H1 (cell line): Measurements from ENCODE around the gene SLC10A2. TPM values are rescaled to one million over a fixed set of nuclear protein-coding genes. Genes with fewer than 3 reads are reported as not detected.
A peak's percentile ranks its signal among the peaks of the same experiment; 100 is the strongest.

Experiments used
- CTCF ChIA-PET: fragments of 300-600 bp; sonication (Branson Sonifier 250); formaldehyde crosslinking; loops from one replicate; lab custom pipeline; 2021; ENCODE audit not compliant: partially characterized antibody; lab: Charles Lee
- POLR2A ChIA-PET: fragments of 300-600 bp; sonication (Branson Sonifier 250); formaldehyde crosslinking; loops from one replicate; lab custom pipeline; 2021; ENCODE audit warnings: inconsistent platforms; ENCODE audit not compliant: partially characterized antibody; lab: Charles Lee
- DNase-seq, 2 experiments: peaks; one replicate each; pipeline versions ENCODE4 v3.0.0 to v3.0.0-alpha.2; 2010 to 2022; ENCODE audit warnings: low spot score in 2 of 2, low read depth in 1 of 2, mixed read lengths in 1 of 2
- FAIRE-seq: peaks from 2 replicates; lab custom pipeline; 2011; peaks lifted over from hg19 to GRCh38; lab: Jason Lieb, UNC
- H2AFZ ChIP-seq: 2 replicates; pipeline ENCODE4 v1.8.1; 2012; ENCODE audit warnings: low read length, inconsistent platforms
- H2AK5ac ChIP-seq: 2 replicates; pipeline ENCODE4 v1.6.1; 2013; ENCODE audit warnings: low read depth, low read length
- H2BK120ac ChIP-seq: replicated peaks from 2 replicates; pipeline ENCODE3; 2013; ENCODE audit warnings: low read depth, low read length, inconsistent platforms
- H2BK12ac ChIP-seq: 2 replicates; pipeline ENCODE4 v1.6.1; 2013; ENCODE audit warnings: low read depth, low read length
- H2BK15ac ChIP-seq: 2 replicates; pipeline ENCODE4 v1.6.1; 2013; ENCODE audit warnings: low read length
- H2BK20ac ChIP-seq: 2 replicates; pipeline ENCODE4 v1.6.1; 2013; ENCODE audit warnings: low read length
- H2BK5ac ChIP-seq: 2 replicates; pipeline ENCODE4 v1.6.1; 2013; ENCODE audit warnings: low read depth, low read length
- H3K14ac ChIP-seq: 2 replicates; pipeline ENCODE4 v1.6.1; 2013; ENCODE audit warnings: inconsistent platforms; ENCODE audit not compliant: insufficient read length
- H3K18ac ChIP-seq: 2 replicates; pipeline ENCODE4 v1.6.1; 2013; ENCODE audit warnings: low read length; ENCODE audit errors: extremely low read depth
- H3K23ac ChIP-seq: 2 replicates; pipeline ENCODE4 v1.6.1; 2013; ENCODE audit warnings: inconsistent platforms; ENCODE audit not compliant: insufficient read length
- H3K23me2 ChIP-seq: 2 replicates; pipeline ENCODE4 v1.6.1; 2013; ENCODE audit warnings: low read depth, low read length
- H3K27ac ChIP-seq: 2 replicates; pipeline ENCODE4 v1.6.1; 2011; ENCODE audit warnings: low read depth, low read length, inconsistent platforms
- H3K27me3 ChIP-seq, 4 experiments: replicated peaks in 1 of 4; 1 replicate in 1 of 4; 2 replicates in 3 of 4; pipeline versions ENCODE4 v1.6.1 to v1.8.1; 2011 to 2013; ENCODE audit warnings: low read length in 3 of 4, mild to moderate bottlenecking in 3 of 4, inconsistent platforms in 2 of 4, mixed read lengths in 2 of 4, moderate library complexity in 1 of 4; ENCODE audit not compliant: control insufficient read depth in 3 of 4, insufficient read depth in 3 of 4; ENCODE audit errors: extremely low read depth in 1 of 4
- H3K36me3 ChIP-seq, 4 experiments: 2 replicates each; pipeline versions ENCODE4 v1.6.1 to v1.8.1; 2011 to 2013; ENCODE audit warnings: mild to moderate bottlenecking in 4 of 4, low read length in 3 of 4, moderate library complexity in 2 of 4, control low read depth in 1 of 4, inconsistent platforms in 1 of 4; ENCODE audit not compliant: insufficient read depth in 4 of 4, control insufficient read depth in 2 of 4
- H3K4ac ChIP-seq: replicated peaks from 2 replicates; pipeline ENCODE3; 2013; ENCODE audit warnings: low read length, low read depth, mixed read lengths, inconsistent platforms; ENCODE audit not compliant: insufficient read length
- H3K4me1 ChIP-seq, 4 experiments: replicated peaks in 1 of 4; 1 replicate in 1 of 4; 2 replicates in 3 of 4; pipeline versions ENCODE4 v1.6.1 to v1.8.1; 2011 to 2013; ENCODE audit warnings: low read length in 3 of 4, inconsistent platforms in 2 of 4, mixed read lengths in 1 of 4; ENCODE audit not compliant: insufficient read depth in 4 of 4, control insufficient read depth in 3 of 4
- H3K4me2 ChIP-seq, 2 experiments: 2 replicates each; pipeline versions ENCODE4 v1.6.1 to v1.8.1; 2011 to 2013; ENCODE audit warnings: low read depth in 2 of 2, low read length in 2 of 2, control low read depth in 1 of 2, inconsistent platforms in 1 of 2, mild to moderate bottlenecking in 1 of 2; ENCODE audit not compliant: insufficient read depth in 1 of 2
- H3K4me3 ChIP-seq, 4 experiments: fragments of 200-600, 300-600 bp in 1 of 4; sonication (generic), shearing (Covaris generic), sonication (Bioruptor Twin) in 1 of 4; 2 replicates each; pipeline versions ENCODE4 v1.5.1 to v1.8.1; 2011 to 2016; ENCODE audit warnings: low read length in 4 of 4, low read depth in 3 of 4, control low read depth in 2 of 4, inconsistent platforms in 2 of 4, mild to moderate bottlenecking in 2 of 4, mixed read lengths in 1 of 4, moderate library complexity in 1 of 4; ENCODE audit not compliant: insufficient read depth in 2 of 4; ENCODE audit errors: extremely low read depth in 1 of 4
- H3K56ac ChIP-seq: replicated peaks from 2 replicates; pipeline ENCODE3; 2013; ENCODE audit warnings: low read depth, mild to moderate bottlenecking, mixed read lengths, low read length, inconsistent platforms; ENCODE audit not compliant: insufficient read length
- H3K79me1 ChIP-seq: 2 replicates; pipeline ENCODE4 v1.6.1; 2013; ENCODE audit warnings: low read depth, low read length, control low read depth
- H3K79me2 ChIP-seq, 2 experiments: 2 replicates each; pipeline versions ENCODE4 v1.6.1 to v1.8.1; 2012 to 2013; ENCODE audit warnings: low read length in 2 of 2, mild to moderate bottlenecking in 2 of 2, inconsistent platforms in 1 of 2; ENCODE audit not compliant: insufficient read depth in 2 of 2, control insufficient read depth in 1 of 2
- H3K9ac ChIP-seq, 4 experiments: replicated peaks in 1 of 4; 1 replicate in 1 of 4; 2 replicates in 3 of 4; pipeline versions ENCODE4 v1.6.1 to v1.8.1; 2011 to 2013; ENCODE audit warnings: low read depth in 3 of 4, low read length in 3 of 4, control low read depth in 2 of 4, mild to moderate bottlenecking in 2 of 4, moderate library complexity in 2 of 4, inconsistent platforms in 1 of 4; ENCODE audit errors: extremely low read depth in 1 of 4
- H3K9me3 ChIP-seq, 2 experiments: 2 replicates each; pipeline versions ENCODE4 v1.6.1 to v1.8.1; 2012 to 2013; ENCODE audit warnings: mild to moderate bottlenecking in 2 of 2, moderate library complexity in 2 of 2, control low read depth in 1 of 2, inconsistent platforms in 1 of 2, low read depth in 1 of 2, low read length in 1 of 2, mixed read lengths in 1 of 2; ENCODE audit not compliant: insufficient read depth in 2 of 2
- H4K20me1 ChIP-seq, 2 experiments: replicated peaks in 1 of 2; 2 replicates each; pipeline versions ENCODE3 to v1.8.1; 2011 to 2013; ENCODE audit warnings: inconsistent platforms in 2 of 2, low read length in 2 of 2, mild to moderate bottlenecking in 1 of 2; ENCODE audit not compliant: insufficient read depth in 2 of 2, control insufficient read depth in 1 of 2
- H4K5ac ChIP-seq: 2 replicates; pipeline ENCODE4 v1.6.1; 2013; ENCODE audit warnings: low read length, low read depth, mixed read lengths, inconsistent platforms; ENCODE audit not compliant: insufficient read length
- H4K8ac ChIP-seq: 2 replicates; pipeline ENCODE4 v1.8.0; 2013; ENCODE audit warnings: mild to moderate bottlenecking, moderate library complexity, low read length, inconsistent platforms; ENCODE audit not compliant: insufficient read depth; ENCODE audit errors: extremely low read depth
- H4K91ac ChIP-seq: replicated peaks from 2 replicates; pipeline ENCODE3; 2013; ENCODE audit warnings: low read length, mixed read lengths, inconsistent platforms; ENCODE audit not compliant: insufficient read length
- BACH1 ChIP-seq: IDR thresholded peaks from 2 replicates; pipeline ENCODE4 v1.6.1; 2012; ENCODE audit warnings: low read length, improper control_type of control experiment
- HDAC6 ChIP-seq: IDR thresholded peaks from one replicate; pipeline ENCODE4 v1.7.1; 2012; ENCODE audit warnings: low read depth, mild to moderate bottlenecking, inconsistent platforms, low read length, moderate library complexity
- KDM1A ChIP-seq: fragments of 200-600, 300-600 bp; sonication (generic); IDR thresholded peaks from 2 replicates; pipeline ENCODE4 v1.7.1; 2016; ENCODE audit warnings: mild to moderate bottlenecking, low read length, borderline replicate concordance
- MAFK ChIP-seq: IDR thresholded peaks from 2 replicates; pipeline ENCODE4 v1.6.1; 2012; ENCODE audit warnings: low read depth, mild to moderate bottlenecking, improper control_type of control experiment, low read length
- SP2 ChIP-seq: IDR thresholded peaks from 2 replicates; pipeline ENCODE4 v1.6.1; 2012; ENCODE audit warnings: mild to moderate bottlenecking, low read length, inconsistent platforms
- TAF7 ChIP-seq: optimal IDR thresholded peaks from 2 replicates; pipeline ENCODE3; 2011; ENCODE audit warnings: low read depth, mild to moderate bottlenecking, inconsistent platforms, low read length, moderate library complexity, borderline replicate concordance
- WGBS, 2 experiments: shearing (Covaris generic) in 1 of 2; methylation state at CpG; one replicate each; pipeline versions ENCODE4 v1.1.6 to v1.1.7; 2013 to 2015; ENCODE audit warnings: low lambda C conversion rate in 2 of 2, mixed read lengths in 2 of 2, inconsistent platforms in 1 of 2, low coverage in 1 of 2, missing lambda C conversion rate in 1 of 2; ENCODE audit not compliant: insufficient replicate concordance in 2 of 2, insufficient coverage in 1 of 2, insufficient read length in 1 of 2; ENCODE audit errors: extremely low coverage in 1 of 2, missing lambda C conversion rate in 1 of 2; 5-methylcytosine and 5-hydroxymethylcytosine counted together
- polyA plus RNA-seq, 7 experiments: library from polyadenylated mRNA; depleted of rRNA in 3 of 7; stranded (reverse) in 5 of 7; unstranded in 2 of 7; fragments of >200 nt in 5 of 7; fragments of 200-250 nt in 2 of 7; gene quantifications; 1 replicate in 5 of 7; 2 replicates in 1 of 7; 4 replicates in 1 of 7; pipeline versions ENCODE4 v1.2.1 to v1.2.3, GENCODE V29; 2011 to 2013; ENCODE audit warnings: missing spikeins in 2 of 7, mixed read lengths in 2 of 7
- total RNA-seq: library from RNA; stranded (reverse); fragmentation: NEBNext Ultra II Directional; extraction: Animal tissue kit (Norgen Biotek cat#: 25700); gene quantifications from 2 replicates; pipeline ENCODE4 v1.2.1, GENCODE V29; 2021

Gene SLC10A2
- total and polyA plus RNA-seq, 2 of the 8 experiments (the other 6 are each of a cell fraction or from before 2014, with no cell fraction given), result not detected

DNA sequence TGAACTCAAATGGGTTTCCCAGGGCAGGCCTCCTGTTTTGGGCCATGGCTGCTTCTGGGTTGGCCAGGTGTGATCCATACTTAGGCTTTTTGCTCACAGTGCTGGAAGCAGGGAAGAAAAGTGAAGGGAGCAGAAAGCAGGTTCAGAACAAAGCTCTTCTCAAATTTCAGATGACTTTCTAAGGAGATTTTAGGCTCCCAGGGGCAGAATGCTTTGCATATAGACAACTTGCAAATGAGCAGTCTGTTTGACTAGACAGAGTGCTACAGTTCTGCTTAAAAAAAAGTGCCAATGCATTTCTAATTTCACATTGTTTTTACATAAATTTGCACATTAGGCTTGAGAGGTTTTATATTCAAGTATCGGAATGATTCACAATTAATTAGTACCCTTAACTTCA, 2.6 kb upstream of the SLC10A2 start:
- no peak overlapping the region for H3K27ac ChIP-seq
- no peaks in the 10 kb centered on the region for H3K79me1 ChIP-seq
- POLR2A ChIA-PET, result no interaction called here
- H3K9ac ChIP-seq, result no peak overlapping the region
- H4K20me1 ChIP-seq, result no peaks in the 10 kb centered on the region
- H3K79me2 ChIP-seq, result no peaks in the 10 kb centered on the region
- H3K4ac ChIP-seq, result no peak overlapping the region
- no peak overlapping the region for H2AFZ ChIP-seq
- no peak overlapping the region for H2BK20ac ChIP-seq
- no peak overlapping the region for H2BK15ac ChIP-seq
- H2BK120ac ChIP-seq, result no peak overlapping the region
- DNase-seq (no peak), FAIRE-seq (no peak)
- H3K56ac ChIP-seq, result no peak overlapping the region
- no peaks in the 10 kb centered on the region for H3K36me3 ChIP-seq
- H3K14ac ChIP-seq, result no peak overlapping the region
- peaks cover 5 to 24% (median 12%) of the 10 kb centered on the region in 4 experiments for H3K4me1 ChIP-seq
- H3K18ac ChIP-seq, result no peak overlapping the region; the same call in 1 of the 2 replicates
- no peak for TF ChIP-seq KDM1A
- TF ChIP-seq SP2, result no peak
- no peak for TF ChIP-seq TAF7
- TF ChIP-seq HDAC6, result no peak
- no peak for TF ChIP-seq MAFK
- TF ChIP-seq BACH1, result no peak
- no peak overlapping the region for H3K4me3 ChIP-seq
- CTCF ChIA-PET, result interaction anchor here (0.7 to 1.9 kb wide), 9 partner anchors 11 to 703 kb away, joined by 3 to 13 read pairs (median 3); no protein-coding TSS in a partner anchor
- no peak overlapping the region for H3K23ac ChIP-seq
- no peaks in the 10 kb centered on the region for H3K27me3 ChIP-seq
- no peak overlapping the region for H2AK5ac ChIP-seq
- H2BK5ac ChIP-seq, result no peak overlapping the region
- peak overlapping the region in 1 of 2 experiments; percentile 39; a peak in 3 of 4 replicates for H3K4me2 ChIP-seq
- no peak overlapping the region for H2BK12ac ChIP-seq
- H4K91ac ChIP-seq, result no peak overlapping the region
- H4K8ac ChIP-seq, result no peak overlapping the region
- H4K5ac ChIP-seq, result no peak overlapping the region
- no peaks in the 10 kb centered on the region; the same call in 1 of the 2 replicates for H3K23me2 ChIP-seq
- H3K9me3 ChIP-seq, result no peaks in the 10 kb centered on the region
- WGBS, 2 experiments, result 94% methylated on average over 1 of the region's 1 CpG; no CpG with 5 or more reads in 1 of the 2 experiments
